Measurements from ENCODE around the gene SLC25A33.
"Not testable (repeated sequence)": the region's sequence is repeated elsewhere in the genome, so short reads cannot be mapped to it uniquely, and the experiment has no call there.

Gene SLC25A33

DNA sequence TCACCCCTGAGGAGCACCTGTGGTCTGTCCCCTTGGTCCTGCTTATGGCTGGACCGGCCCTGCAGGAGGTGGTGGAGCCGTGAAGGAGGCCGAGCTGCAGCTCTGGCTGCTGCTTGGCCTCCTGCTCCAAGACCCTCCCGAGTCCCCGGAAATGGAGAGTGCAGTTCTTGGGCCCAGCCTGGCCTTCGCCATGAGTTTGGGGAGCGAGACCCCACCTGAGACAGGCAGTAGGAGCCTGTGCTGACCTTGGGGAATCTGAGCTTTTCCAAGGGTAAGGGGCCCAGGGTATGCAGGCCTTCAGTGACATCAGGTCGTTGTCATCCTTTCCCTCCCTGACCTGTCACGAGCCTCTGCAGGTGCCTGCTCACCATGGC lies 63.5 kb downstream of the SLC25A33 start:
- FAIRE-seq: no peak

- FAIRE-seq: no peak
These were observed 64.0 kb downstream of the SLC25A33 start for GRCh38 chr1:9603307-9603706.

- no peak for FAIRE-seq
These were observed 64.8 kb downstream of the SLC25A33 start for GRCh38 chr1:9603766-9604753.

- no peak for FAIRE-seq
These were observed 65.6 kb downstream of the SLC25A33 start for GRCh38 chr1:9604836-9605235.

- no peak for FAIRE-seq
These were observed 66.7 kb downstream of the SLC25A33 start for GRCh38 chr1:9605946-9606455.

DNA sequence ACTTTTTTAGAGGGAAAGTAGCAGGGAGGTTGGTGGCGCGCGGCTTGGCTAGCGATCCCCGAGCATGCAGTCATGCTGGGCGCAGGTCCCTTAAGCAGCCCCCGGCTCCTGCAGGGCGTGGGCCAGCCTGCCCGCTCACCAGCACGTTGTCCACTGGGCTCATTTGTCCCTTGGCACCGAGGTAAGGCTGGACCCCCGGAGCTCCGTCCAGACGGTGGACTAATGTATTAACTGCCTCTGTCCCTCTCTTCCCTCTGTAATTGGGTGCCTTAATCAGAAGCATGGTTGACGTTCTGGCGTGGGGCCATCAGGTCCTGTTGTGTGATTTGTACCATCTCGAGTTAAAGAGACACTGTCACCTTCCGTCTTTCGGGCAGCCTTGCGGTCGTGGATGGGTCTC lies 67.2 kb downstream of the SLC25A33 start:
- FAIRE-seq: no peak

GRCh38 chr1:9606948-9607347 lies 67.7 kb downstream of the SLC25A33 start:
- no peak for FAIRE-seq

- no peak for FAIRE-seq
These were observed 68.1 kb downstream of the SLC25A33 start for GRCh38 chr1:9607352-9607751.

DNA sequence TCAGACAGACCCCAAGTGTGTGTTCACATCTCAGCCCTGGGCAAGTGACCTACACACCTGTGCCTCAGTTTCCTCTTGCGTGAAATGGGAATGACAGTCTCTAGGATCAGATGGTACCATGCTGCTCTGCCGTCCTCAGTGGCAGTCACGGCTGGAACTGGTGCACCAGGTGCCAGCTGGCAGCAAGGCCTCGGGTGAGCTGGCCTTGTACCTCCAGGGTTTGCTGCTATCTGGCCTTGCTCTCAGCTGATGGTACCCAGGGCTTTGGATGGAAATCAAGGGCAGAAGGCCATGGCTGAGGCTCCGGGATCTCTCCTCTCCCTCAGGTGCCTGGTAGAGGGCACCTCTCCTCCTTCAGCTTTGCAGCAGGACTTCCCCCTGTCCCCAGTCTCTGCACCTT lies 70.7 kb downstream of the SLC25A33 start:
- no peak for FAIRE-seq

- no peak for FAIRE-seq
These were observed 71.3 kb downstream of the SLC25A33 start for GRCh38 chr1:9610548-9610947.

- FAIRE-seq: no peak
These were observed 72.5 kb downstream of the SLC25A33 start for GRCh38 chr1:9611716-9612115.

DNA sequence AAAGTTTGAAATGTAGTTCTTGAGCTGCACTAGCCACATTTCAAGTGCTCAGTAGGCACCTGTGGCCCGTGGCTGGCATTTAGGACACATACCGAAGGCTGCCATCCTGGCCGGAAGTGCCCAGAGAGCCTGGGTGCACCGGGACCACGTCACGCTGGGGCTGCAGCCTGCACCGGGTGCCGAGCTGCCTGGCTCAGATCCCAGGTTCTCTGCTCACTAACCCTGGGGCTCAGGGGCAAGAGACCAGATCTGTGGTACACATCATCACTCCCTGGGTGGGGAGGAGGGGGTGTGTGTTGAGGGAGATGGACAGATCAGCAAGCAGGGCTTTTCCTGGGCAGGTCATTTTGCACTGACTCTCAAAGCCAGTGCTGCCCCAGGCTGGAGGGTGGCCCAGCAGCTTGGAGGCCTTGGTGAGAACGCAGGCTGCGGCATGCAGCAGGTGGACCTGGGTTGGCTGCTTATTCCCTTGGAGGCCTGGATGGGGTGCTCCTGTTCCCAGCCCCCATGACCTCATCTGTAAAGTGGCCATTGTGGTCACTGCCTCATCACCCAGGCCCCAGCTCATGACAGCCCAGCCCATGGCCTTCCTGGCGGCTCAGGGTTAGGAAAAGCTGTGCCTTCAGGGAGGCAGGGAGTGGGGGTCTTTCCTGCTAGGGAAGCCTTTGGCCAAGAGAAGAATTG lies 73.0 kb downstream of the SLC25A33 start:
- FAIRE-seq: no peak

DNA sequence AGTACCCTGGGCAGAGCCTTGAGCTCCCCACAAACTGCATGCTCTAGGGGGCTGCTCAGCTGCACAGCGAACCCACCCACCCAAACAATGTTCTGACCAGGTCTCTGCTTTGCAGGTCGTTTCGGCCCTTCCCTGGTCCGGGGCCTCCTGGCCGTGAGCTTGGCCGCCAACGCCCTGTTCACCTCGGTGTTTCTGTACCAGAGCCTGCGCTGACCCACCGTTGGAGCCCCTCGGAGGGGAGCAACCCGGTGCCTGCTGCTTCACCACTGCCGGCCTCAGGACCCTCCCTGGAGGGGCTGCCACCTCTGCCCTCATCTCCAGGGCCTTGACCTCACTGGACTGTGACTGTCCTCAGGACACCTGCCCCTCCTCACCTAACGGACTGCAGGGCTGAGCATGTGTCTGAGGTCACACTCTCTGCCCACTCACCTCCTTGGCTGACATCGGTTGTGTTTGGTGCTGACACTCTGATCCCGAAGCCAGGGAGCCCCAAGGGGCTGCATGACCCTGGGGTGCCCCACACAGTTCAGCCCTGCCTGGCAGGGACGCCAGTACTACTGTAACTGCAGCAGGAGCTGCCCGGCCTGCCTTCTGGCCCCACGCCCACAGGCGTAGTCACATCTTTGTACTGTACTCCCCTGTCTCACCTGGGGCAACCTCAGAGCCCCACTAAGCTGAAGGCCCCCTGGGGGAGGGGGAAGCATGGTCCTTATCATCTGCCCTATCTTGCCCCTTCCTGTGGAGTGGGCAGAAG lies 73.8 kb downstream of the SLC25A33 start:
- FAIRE-seq: no peak

GRCh38 chr1:9613625-9614299 lies 74.5 kb downstream of the SLC25A33 start:
- no peak for FAIRE-seq

DNA sequence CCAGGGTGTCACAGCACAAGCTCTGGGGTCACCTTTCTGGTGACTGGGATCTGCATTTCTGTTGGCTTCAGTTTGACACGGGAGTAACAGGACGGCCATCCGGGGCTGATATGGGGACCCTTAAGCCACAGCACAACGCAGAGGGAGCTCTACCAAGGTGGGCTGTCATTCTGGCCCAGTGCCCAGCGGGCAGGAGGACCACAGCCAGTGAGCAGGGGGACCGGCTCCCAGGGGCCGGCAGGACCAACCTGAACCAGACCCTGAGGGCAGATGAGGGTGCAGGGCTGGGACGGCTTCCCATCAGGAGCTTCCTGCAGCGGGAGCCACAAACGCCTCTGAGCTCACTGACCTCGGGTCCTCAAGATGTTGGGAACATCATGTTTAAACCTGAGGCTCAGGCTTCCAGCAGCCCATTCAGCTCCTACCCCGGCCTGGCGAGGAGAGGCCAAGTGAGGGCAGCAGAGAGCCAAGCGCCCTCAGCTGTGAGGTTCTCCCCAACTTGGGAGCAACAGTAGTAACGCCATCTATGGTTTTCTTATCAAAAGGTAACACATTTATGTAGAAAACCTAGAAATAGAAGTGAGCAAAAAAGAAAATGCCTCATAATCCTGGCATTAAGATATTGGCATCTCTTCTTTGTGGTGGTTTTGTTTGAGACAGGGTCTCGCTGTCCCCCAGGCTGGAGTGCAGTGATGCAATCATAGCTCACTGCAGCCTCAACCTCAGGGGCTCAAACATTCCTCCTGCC lies 76.2 kb downstream of the SLC25A33 start:
- FAIRE-seq: peak; percentile 91

DNA sequence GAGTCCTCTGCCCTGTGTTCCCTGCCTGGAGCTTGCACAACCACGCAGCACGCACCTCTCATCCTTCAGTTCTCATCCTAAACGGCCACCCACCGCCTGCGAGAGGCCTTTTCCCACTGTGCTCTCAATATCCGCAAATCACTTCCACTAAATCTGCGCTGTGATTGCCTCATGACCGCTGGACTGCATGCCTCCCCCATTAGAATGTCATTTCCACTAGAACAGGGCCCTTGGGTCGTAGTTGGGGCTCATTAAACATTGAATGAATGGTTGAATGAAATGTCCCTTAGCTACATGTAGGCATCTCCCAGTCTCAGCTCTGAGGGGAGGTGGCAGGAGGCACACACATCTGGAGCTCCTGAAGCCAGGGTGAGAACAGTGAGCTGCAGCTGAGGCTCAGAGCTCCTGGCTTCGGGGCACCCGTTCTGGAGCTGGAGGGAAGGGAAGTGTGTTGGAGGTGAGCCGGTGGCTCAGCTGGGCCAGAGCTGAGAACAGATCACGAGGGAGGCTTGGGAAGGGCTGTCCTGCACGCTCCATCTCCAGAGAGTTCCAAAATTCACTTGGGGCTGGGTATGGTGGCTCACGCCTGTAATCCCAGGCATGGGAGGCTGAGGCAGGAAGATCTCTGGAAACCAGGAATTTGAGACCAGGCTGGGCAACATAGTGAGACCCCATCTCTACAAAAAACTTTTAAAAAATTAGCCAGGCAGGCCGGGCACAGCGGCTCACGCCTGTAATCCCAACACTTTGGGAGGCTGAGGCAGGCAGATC lies 79.8 kb downstream of the SLC25A33 start:
- FAIRE-seq: no peak

GRCh38 chr1:9621032-9621431 lies 81.8 kb downstream of the SLC25A33 start:
- no peak for FAIRE-seq

GRCh38 chr1:9624081-9624480 lies 84.8 kb downstream of the SLC25A33 start:
- FAIRE-seq: no peak

GRCh38 chr1:9625030-9625429 lies 85.8 kb downstream of the SLC25A33 start:
- not testable (repeated sequence) for FAIRE-seq

GRCh38 chr1:9626201-9626608 lies 86.9 kb downstream of the SLC25A33 start:
- FAIRE-seq: no peak

Measured in G401.6 (cell line).